Thyroid gland (tissue), 4 donors: ENCODE data around the gene RADIL.

ENCODE experiments used
- CTCF ChIP-seq, 6 experiments: fragments of 200-600 bp in 3 of 6; fragments of 450-650 bp in 3 of 6; sonication (generic) in 3 of 6; IDR thresholded peaks; one replicate each; pipeline ENCODE4 v1.5.1; 2016 to 2019; ENCODE audit warnings: antibody characterized with exemption in 6 of 6, mild to moderate bottlenecking in 2 of 6, inconsistent platforms in 1 of 6, moderate library complexity in 1 of 6
- POLR2A ChIP-seq, 2 donors: fragments of 450-650 bp; IDR thresholded peaks; one replicate each; pipeline ENCODE4 v1.6.1; 2017; ENCODE audit warnings: antibody characterized with exemption in 2 of 2, mild to moderate bottlenecking in 2 of 2, moderate library complexity in 1 of 2

- TF ChIP-seq POLR2A (IDR thresholded peaks at IDR 0.05) = no peak
- no peak for TF ChIP-seq CTCF (IDR thresholded peaks at IDR 0.05)
These were observed 4.0 kb downstream of the RADIL start for GRCh38 chr7:4879396-4880081.
